SKM-1 treated with dmso at 0.1 percent for 144 hours (cell line): ENCODE data around the gene SPAG16.
"Not testable (repeated sequence)": the region's sequence is repeated elsewhere in the genome, so short reads cannot be mapped to it uniquely, and the experiment has no call there.

ENCODE experiments used
- DNase-seq: peaks from one replicate; lab custom pipeline; 2025; ENCODE audit not compliant: unreplicated experiment; lab: John Stamatoyannopoulos, UW

The SPAG16 gene

GRCh38 chr2:213980883-213981282, 696.6 kb downstream of the SPAG16 start:
- no peak for DNase-seq

GRCh38 chr2:213989207-213989606, 704.9 kb downstream of the SPAG16 start:
- DNase-seq: no peak

GRCh38 chr2:213991453-213992108, 707.3 kb downstream of the SPAG16 start:
- DNase-seq: no peak

- no peak for DNase-seq
These were observed 711.3 kb downstream of the SPAG16 start for GRCh38 chr2:213995400-213996105.

GRCh38 chr2:213998976-213999375, 714.7 kb downstream of the SPAG16 start:
- not testable (repeated sequence) for DNase-seq

- no peak for DNase-seq
These were observed 720.2 kb downstream of the SPAG16 start for GRCh38 chr2:214004463-214004862.

GRCh38 chr2:214005337-214005736, 721.1 kb downstream of the SPAG16 start:
- DNase-seq: no peak

GRCh38 chr2:214006601-214007000, 722.3 kb downstream of the SPAG16 start:
- DNase-seq: no peak

GRCh38 chr2:214011676-214012075, 727.4 kb downstream of the SPAG16 start:
- no peak for DNase-seq

GRCh38 chr2:214014551-214015220, 730.4 kb downstream of the SPAG16 start:
- DNase-seq: no peak

GRCh38 chr2:214019229-214019972, 735.1 kb downstream of the SPAG16 start:
- no peak for DNase-seq

- DNase-seq: peak; percentile 60
These were observed 735.7 kb downstream of the SPAG16 start for GRCh38 chr2:214019973-214020345.

GRCh38 chr2:214029190-214029589, 744.9 kb downstream of the SPAG16 start:
- DNase-seq: no peak

GRCh38 chr2:214031566-214031965, 747.3 kb downstream of the SPAG16 start:
- no peak for DNase-seq

GRCh38 chr2:214034417-214034816, 750.2 kb downstream of the SPAG16 start:
- no peak for DNase-seq

GRCh38 chr2:214035091-214035852, 751.0 kb downstream of the SPAG16 start:
- DNase-seq: no peak

GRCh38 chr2:214035921-214036320, 751.7 kb downstream of the SPAG16 start:
- no peak for DNase-seq

GRCh38 chr2:214038186-214038585, 753.9 kb downstream of the SPAG16 start:
- DNase-seq: no peak

- DNase-seq: no peak
These were observed 766.5 kb downstream of the SPAG16 start for GRCh38 chr2:214050731-214051130.

- DNase-seq: no peak
These were observed 767.3 kb downstream of the SPAG16 start for GRCh38 chr2:214051585-214051984.

GRCh38 chr2:214052235-214052634, 768.0 kb downstream of the SPAG16 start:
- DNase-seq: no peak
